ENCODE results near the gene MCCC1. TPM values are rescaled to one million over a fixed set of nuclear protein-coding genes. Genes with fewer than 3 reads are reported as not detected.

Gene MCCC1
- total RNA-seq, 1 experiment from 2014 or later = 61.7 TPM

DNA sequence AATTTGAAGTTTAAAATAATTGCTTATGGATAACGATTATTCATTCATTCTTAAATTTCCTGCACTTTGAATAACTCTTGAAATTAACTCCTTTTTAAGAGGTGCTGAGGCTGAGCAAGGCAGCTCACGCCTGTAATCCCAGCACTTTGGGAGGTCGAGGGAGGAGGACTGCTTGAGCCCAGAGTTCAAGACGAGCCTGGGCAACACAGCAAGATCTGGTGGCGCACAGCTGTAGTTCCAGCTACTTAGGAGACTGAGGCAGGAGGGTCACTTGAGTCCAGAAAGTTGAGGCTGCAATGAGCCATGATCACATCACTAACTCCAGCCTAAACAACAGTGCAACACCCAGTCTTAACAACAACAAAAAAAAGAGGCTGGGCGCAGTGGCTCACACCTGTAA, 126.9 kb downstream of the MCCC1 start:
- no peaks in the 10 kb centered on the region for H3K36me3 ChIP-seq (ENCODE audit: insufficient read depth, low read length)
- no peaks in the 10 kb centered on the region for H3K9me3 ChIP-seq (ENCODE audit: low read length)
- H3K4me3 ChIP-seq (ENCODE audit: low read length) = no peak overlapping the region
- H3K4me2 ChIP-seq (ENCODE audit: low read depth, low read length, poor library complexity, severe bottlenecking) = peak overlapping the region; percentile 5
- H3K4me1 ChIP-seq (ENCODE audit: low read length) = peaks cover 76% of the 10 kb centered on the region
- H4K20me1 ChIP-seq (ENCODE audit: insufficient read depth, low read depth, low read length) = no peaks in the 10 kb centered on the region
- no peak overlapping the region for H2AFZ ChIP-seq (ENCODE audit: low read length)
- H3K9ac ChIP-seq (ENCODE audit: low read length) = no peak overlapping the region
- no peak for DNase-seq
- no peaks in the 10 kb centered on the region for H3K27me3 ChIP-seq (ENCODE audit: low read length)
- H3K27ac ChIP-seq (ENCODE audit: low read length) = no peak overlapping the region
- H3K9me2 ChIP-seq (replicated peaks; ENCODE audit: insufficient read depth, low read length) = no peaks in the 10 kb centered on the region
- peaks cover 100% of the 10 kb centered on the region for H3K79me2 ChIP-seq (ENCODE audit: low read length)

DNA sequence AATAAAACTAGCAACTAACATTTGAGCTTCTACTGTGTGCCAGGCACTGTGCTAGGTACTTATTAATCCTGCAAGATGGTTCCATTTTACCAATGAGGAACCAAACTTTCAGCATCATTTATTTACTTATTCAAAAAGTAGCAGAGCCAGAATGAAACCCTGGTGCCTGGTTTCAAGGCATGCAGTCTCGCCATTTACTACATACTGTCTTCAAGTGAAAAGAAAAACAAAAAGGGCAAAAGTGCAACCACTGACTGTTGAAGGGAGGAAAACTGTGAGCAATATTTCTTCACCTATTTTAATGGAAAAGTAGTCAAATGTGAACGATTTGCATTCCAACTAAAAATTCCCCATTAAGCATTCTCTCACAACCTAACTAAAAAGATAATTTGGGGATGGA, 127.7 kb downstream of the MCCC1 start:
- H2AFZ ChIP-seq (ENCODE audit: low read length) = no peak overlapping the region
- DNase-seq = peak; percentile 63
- peaks cover 74% of the 10 kb centered on the region for H3K4me1 ChIP-seq (ENCODE audit: low read length)
- H3K9me2 ChIP-seq (replicated peaks; ENCODE audit: insufficient read depth, low read length) = no peaks in the 10 kb centered on the region
- H3K27me3 ChIP-seq (ENCODE audit: low read length) = no peaks in the 10 kb centered on the region
- H3K9me3 ChIP-seq (ENCODE audit: low read length) = no peaks in the 10 kb centered on the region
- H3K36me3 ChIP-seq (ENCODE audit: insufficient read depth, low read length) = no peaks in the 10 kb centered on the region
- no peak overlapping the region for H3K9ac ChIP-seq (ENCODE audit: low read length)
- peak overlapping the region; percentile 5 for H3K4me2 ChIP-seq (ENCODE audit: low read depth, low read length, poor library complexity, severe bottlenecking)
- H3K27ac ChIP-seq (ENCODE audit: low read length) = peak overlapping the region; percentile 34; the same call in 1 of the 2 replicates
- peaks cover 99% of the 10 kb centered on the region for H3K79me2 ChIP-seq (ENCODE audit: low read length)
- no peak overlapping the region for H3K4me3 ChIP-seq (ENCODE audit: low read length)
- H4K20me1 ChIP-seq (ENCODE audit: insufficient read depth, low read depth, low read length) = no peaks in the 10 kb centered on the region

DNA sequence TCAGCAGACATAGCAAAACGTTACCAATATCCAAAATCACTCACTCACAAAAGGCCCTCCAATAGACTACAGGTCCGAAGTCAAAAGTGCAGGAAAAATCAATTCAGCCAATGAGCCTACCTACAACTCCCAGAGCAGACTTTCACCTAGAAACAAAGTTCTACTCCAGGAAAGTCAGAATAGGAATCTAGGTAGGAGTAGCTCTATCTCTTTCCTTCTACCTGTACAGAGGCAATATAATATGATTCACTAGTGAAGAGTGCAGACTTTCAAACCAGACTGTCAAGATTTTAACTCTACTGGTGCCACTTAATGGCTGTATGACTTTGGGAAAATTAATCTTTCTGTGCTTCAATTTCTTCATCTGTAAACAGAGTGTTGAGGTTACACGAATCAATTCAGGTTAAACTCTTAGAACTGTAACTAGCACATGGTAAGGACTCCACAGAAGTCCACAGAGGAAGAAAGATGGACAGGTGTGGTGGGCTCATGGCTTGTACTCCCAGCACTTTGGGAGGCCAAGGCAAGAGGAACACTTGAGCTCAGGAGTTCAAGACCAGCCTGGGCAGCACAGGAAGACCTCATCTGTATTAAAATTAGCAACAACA, 128.4 kb downstream of the MCCC1 start:
- no peaks in the 10 kb centered on the region for H3K36me3 ChIP-seq (ENCODE audit: insufficient read depth, low read length)
- H3K4me2 ChIP-seq (ENCODE audit: low read depth, low read length, poor library complexity, severe bottlenecking) = no peak overlapping the region
- peaks cover 74% of the 10 kb centered on the region for H3K4me1 ChIP-seq (ENCODE audit: low read length)
- H3K27ac ChIP-seq (ENCODE audit: low read length) = no peak overlapping the region
- no peak overlapping the region for H3K9ac ChIP-seq (ENCODE audit: low read length)
- peaks cover 99% of the 10 kb centered on the region for H3K79me2 ChIP-seq (ENCODE audit: low read length)
- no peak for DNase-seq
- H4K20me1 ChIP-seq (ENCODE audit: insufficient read depth, low read depth, low read length) = no peaks in the 10 kb centered on the region
- H3K9me3 ChIP-seq (ENCODE audit: low read length) = no peaks in the 10 kb centered on the region
- no peak overlapping the region for H3K4me3 ChIP-seq (ENCODE audit: low read length)
- no peaks in the 10 kb centered on the region for H3K27me3 ChIP-seq (ENCODE audit: low read length)
- H3K9me2 ChIP-seq (replicated peaks; ENCODE audit: insufficient read depth, low read length) = no peaks in the 10 kb centered on the region
- H2AFZ ChIP-seq (ENCODE audit: low read length) = no peak overlapping the region

DNA sequence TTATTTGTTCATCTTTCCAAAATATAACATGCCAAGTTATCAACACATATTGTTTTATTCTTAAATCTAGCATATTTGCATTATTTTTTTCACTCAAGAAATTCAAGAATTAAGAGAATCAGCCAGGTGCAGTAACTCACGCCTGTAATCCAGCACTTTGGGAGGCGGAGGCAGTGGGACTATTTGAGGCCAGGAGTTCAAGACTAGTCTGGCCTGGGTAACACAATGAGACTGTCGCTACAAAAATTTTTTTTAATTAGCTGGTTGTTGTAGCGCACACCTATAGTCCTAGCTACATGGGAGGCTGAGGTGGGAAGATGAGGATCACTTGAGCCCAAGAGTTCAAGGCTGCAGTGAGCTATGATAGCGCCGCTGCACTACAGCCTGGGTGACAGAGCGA, 129.4 kb downstream of the MCCC1 start:
- H3K9me2 ChIP-seq (replicated peaks; ENCODE audit: insufficient read depth, low read length) = no peaks in the 10 kb centered on the region
- no peaks in the 10 kb centered on the region for H4K20me1 ChIP-seq (ENCODE audit: insufficient read depth, low read depth, low read length)
- peaks cover 8% of the 10 kb centered on the region; the same call in 1 of the 2 replicates for H3K36me3 ChIP-seq (ENCODE audit: insufficient read depth, low read length)
- peak overlapping the region; percentile 29 for H3K27ac ChIP-seq (ENCODE audit: low read length)
- no peaks in the 10 kb centered on the region for H3K27me3 ChIP-seq (ENCODE audit: low read length)
- no peak overlapping the region for H2AFZ ChIP-seq (ENCODE audit: low read length)
- peaks cover 67% of the 10 kb centered on the region for H3K4me1 ChIP-seq (ENCODE audit: low read length)
- DNase-seq = no peak
- H3K9me3 ChIP-seq (ENCODE audit: low read length) = no peaks in the 10 kb centered on the region
- no peak overlapping the region for H3K9ac ChIP-seq (ENCODE audit: low read length)
- peaks cover 99% of the 10 kb centered on the region for H3K79me2 ChIP-seq (ENCODE audit: low read length)
- no peak overlapping the region for H3K4me2 ChIP-seq (ENCODE audit: low read depth, low read length, poor library complexity, severe bottlenecking)
- no peak overlapping the region for H3K4me3 ChIP-seq (ENCODE audit: low read length)

DNA sequence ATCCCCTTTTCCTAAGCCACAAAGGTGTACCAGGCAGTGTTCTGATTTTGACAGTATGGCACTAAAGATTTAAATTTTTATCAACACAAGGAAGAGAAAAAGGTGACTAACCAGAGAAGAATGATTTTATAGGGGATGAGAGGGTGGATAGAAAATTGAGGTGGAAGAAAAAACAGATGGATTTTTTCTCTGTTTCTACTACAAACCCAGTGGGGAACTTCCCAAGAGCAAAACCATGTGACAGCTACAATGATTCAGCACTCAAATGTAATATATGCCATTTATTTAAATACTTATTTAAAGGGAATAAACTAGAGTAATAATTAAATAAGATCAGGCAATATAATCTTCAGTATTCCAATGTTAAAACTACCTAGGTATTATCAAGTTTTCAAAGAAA, 130.0 kb downstream of the MCCC1 start:
- DNase-seq = no peak
- peaks cover 10% of the 10 kb centered on the region; the same call in 1 of the 2 replicates for H3K36me3 ChIP-seq (ENCODE audit: insufficient read depth, low read length)
- H3K27ac ChIP-seq (ENCODE audit: low read length) = peak overlapping the region; percentile 29
- no peaks in the 10 kb centered on the region for H3K9me2 ChIP-seq (replicated peaks; ENCODE audit: insufficient read depth, low read length)
- no peak overlapping the region for H3K9ac ChIP-seq (ENCODE audit: low read length)
- H3K4me1 ChIP-seq (ENCODE audit: low read length) = peaks cover 63% of the 10 kb centered on the region
- no peak overlapping the region for H2AFZ ChIP-seq (ENCODE audit: low read length)
- no peaks in the 10 kb centered on the region for H4K20me1 ChIP-seq (ENCODE audit: insufficient read depth, low read depth, low read length)
- no peak overlapping the region for H3K4me2 ChIP-seq (ENCODE audit: low read depth, low read length, poor library complexity, severe bottlenecking)
- peaks cover 99% of the 10 kb centered on the region for H3K79me2 ChIP-seq (ENCODE audit: low read length)
- no peak overlapping the region for H3K4me3 ChIP-seq (ENCODE audit: low read length)
- no peaks in the 10 kb centered on the region for H3K27me3 ChIP-seq (ENCODE audit: low read length)
- H3K9me3 ChIP-seq (ENCODE audit: low read length) = no peaks in the 10 kb centered on the region

DNA sequence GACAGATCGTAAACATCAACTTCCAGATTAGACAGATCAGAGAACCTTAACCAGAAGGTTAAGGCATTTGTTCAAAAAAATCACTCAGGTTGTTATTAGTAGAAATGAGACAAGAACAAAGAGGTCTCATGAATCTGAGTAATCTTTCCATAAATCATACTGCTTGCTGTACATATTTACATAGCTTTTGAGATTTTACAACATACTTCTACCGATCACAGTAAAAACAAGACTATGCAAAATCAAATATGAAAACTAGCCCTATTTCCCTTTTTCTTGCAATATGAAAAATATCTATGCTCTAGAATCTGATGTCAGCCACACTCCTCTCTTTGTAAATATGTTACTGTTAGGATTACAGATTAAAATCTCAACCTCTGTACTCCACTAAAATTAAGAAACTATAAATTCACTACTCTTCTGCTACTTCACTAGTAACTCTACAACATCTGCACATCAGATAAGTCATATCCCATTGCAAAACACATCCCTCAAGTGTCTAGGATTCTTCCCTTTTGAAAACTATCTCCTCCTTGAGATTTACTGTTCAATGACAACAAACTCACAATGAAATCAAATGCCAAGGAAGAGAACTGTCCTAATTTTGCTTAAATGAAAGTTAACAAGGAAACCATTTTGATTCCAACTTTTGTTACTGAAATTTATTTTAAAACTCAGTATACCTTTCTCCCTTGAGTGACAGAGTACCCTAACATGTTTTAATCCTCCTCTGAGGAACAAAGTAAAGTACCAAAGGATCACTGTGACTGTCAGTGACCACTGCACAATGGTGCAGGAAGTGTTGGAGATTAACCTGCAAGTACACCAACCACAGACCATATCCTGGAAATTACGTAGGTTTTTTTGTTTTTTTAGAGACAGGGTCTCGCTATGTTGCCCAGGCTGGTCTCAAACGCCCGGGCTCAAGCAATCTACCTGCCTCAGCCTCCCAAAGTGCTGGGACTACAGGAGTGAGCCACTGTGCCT, 131.8 kb downstream of the MCCC1 start:
- Histone ChIP-seq H3K4me3 (ENCODE audit: low read length) (peak overlapping the region; percentile 6), H3K36me3 (ENCODE audit: insufficient read depth, low read length) (peaks cover 24% of the 10 kb centered on the region)

DNA sequence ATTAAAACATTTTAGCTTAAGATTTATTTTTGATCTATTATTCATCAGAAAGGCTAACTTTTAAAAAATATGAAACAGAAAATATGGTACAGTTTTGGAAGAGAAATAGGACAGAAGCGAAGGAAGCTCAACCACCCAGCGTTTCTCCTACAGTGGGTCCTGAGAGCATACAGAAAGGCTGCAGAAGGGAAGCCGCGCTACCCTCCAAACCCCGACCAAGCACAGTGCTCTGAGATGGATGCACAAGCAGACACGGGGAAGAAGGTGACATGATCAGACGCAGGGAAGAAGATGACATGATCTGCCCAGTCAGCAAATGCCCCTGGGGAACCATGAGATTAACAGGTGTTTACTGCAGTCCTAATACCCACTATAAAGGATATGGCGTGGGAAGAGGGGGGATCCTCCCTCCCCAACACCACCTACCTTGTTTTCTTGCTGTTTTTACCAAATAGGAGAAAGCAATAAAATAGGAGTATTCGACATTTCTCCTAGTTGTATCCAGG, 133.4 kb downstream of the MCCC1 start:
- no peak overlapping the region for H2AFZ ChIP-seq (ENCODE audit: low read length)
- peak overlapping the region; percentile 74 for H3K27ac ChIP-seq (ENCODE audit: low read length)
- peaks cover 97% of the 10 kb centered on the region for H3K79me2 ChIP-seq (ENCODE audit: low read length)
- no peaks in the 10 kb centered on the region for H3K9me2 ChIP-seq (replicated peaks; ENCODE audit: insufficient read depth, low read length)
- H4K20me1 ChIP-seq (ENCODE audit: insufficient read depth, low read depth, low read length) = no peaks in the 10 kb centered on the region
- peaks cover 41% of the 10 kb centered on the region for H3K4me1 ChIP-seq (ENCODE audit: low read length)
- no peak overlapping the region for H3K9ac ChIP-seq (ENCODE audit: low read length)
- peaks cover 38% of the 10 kb centered on the region for H3K36me3 ChIP-seq (ENCODE audit: insufficient read depth, low read length)
- H3K4me3 ChIP-seq (ENCODE audit: low read length) = no peak overlapping the region
- H3K9me3 ChIP-seq (ENCODE audit: low read length) = no peaks in the 10 kb centered on the region
- DNase-seq = no peak
- H3K4me2 ChIP-seq (ENCODE audit: low read depth, low read length, poor library complexity, severe bottlenecking) = no peak overlapping the region
- no peaks in the 10 kb centered on the region for H3K27me3 ChIP-seq (ENCODE audit: low read length)

More for the DNA sequence above, 131.8 kb downstream of the MCCC1 start:
- Histone ChIP-seq H4K20me1 (ENCODE audit: insufficient read depth, low read depth, low read length) (no peaks in the 10 kb centered on the region), H3K9me3 (ENCODE audit: low read length) (no peaks in the 10 kb centered on the region), H2AFZ (ENCODE audit: low read length) (no peak overlapping the region), H3K9me2 (replicated peaks; ENCODE audit: insufficient read depth, low read length) (no peaks in the 10 kb centered on the region), H3K4me2 (ENCODE audit: low read depth, low read length, poor library complexity, severe bottlenecking) (peak overlapping the region; percentile 45), H3K79me2 (ENCODE audit: low read length) (peaks cover 97% of the 10 kb centered on the region), H3K4me1 (ENCODE audit: low read length) (peaks cover 56% of the 10 kb centered on the region), H3K27me3 (ENCODE audit: low read length) (no peaks in the 10 kb centered on the region), H3K9ac (ENCODE audit: low read length) (peak overlapping the region; percentile 1; the same call in 1 of the 2 replicates), H3K27ac (ENCODE audit: low read length) (peak overlapping the region; percentile 74)
- peak; percentile 64 for DNase-seq

Data from Karpas-422 (cell line).